Ishikawa (cell line): Measurements from ENCODE around the gene ADCY5.

Experiments
- CEBPB ChIP-seq: IDR thresholded peaks from 2 replicates; pipeline ENCODE4 v1.6.1; 2012
- CREB1 ChIP-seq: IDR thresholded peaks from 2 replicates; pipeline ENCODE4 v1.6.1; 2012; ENCODE audit warnings: low read depth
- EP300 ChIP-seq: IDR thresholded peaks from 2 replicates; pipeline ENCODE4 v1.6.1; 2012; ENCODE audit warnings: borderline replicate concordance
- FOXM1 ChIP-seq: IDR thresholded peaks from 2 replicates; pipeline ENCODE4 v1.6.1; 2012; ENCODE audit warnings: low read depth, borderline replicate concordance
- NFIC ChIP-seq: IDR thresholded peaks from 2 replicates; pipeline ENCODE4 v1.6.1; 2012
- RAD21 ChIP-seq: IDR thresholded peaks from 2 replicates; pipeline ENCODE4 v1.6.1; 2012; ENCODE audit warnings: low read depth
- TAF1 ChIP-seq: IDR thresholded peaks from 2 replicates; pipeline ENCODE4 v1.6.1; 2012; ENCODE audit warnings: low read depth, mild to moderate bottlenecking
- TCF12 ChIP-seq: IDR thresholded peaks from 2 replicates; pipeline ENCODE4 v1.6.1; 2012; ENCODE audit warnings: low read depth
- TEAD4 ChIP-seq: IDR thresholded peaks from 2 replicates; pipeline ENCODE4 v1.6.1; 2012
- YY1 ChIP-seq: IDR thresholded peaks from 2 replicates; pipeline ENCODE4 v1.6.1; 2012; ENCODE audit warnings: low read depth
- ZBTB7A ChIP-seq: IDR thresholded peaks from 2 replicates; pipeline ENCODE4 v1.6.1; 2012; ENCODE audit warnings: low read depth
- TF ChIP-seq, protein P1 (sequence below): IDR thresholded peaks from 2 replicates; pipeline ENCODE4 v1.6.1; 2012
- TF ChIP-seq, protein P2 (sequence below): IDR thresholded peaks from 2 replicates; pipeline ENCODE4 v1.6.1; 2012; ENCODE audit warnings: low read depth, mild to moderate bottlenecking
- TF ChIP-seq, protein P3 (sequence below): IDR thresholded peaks from 2 replicates; pipeline ENCODE4 v1.6.1; 2012

DNA sequence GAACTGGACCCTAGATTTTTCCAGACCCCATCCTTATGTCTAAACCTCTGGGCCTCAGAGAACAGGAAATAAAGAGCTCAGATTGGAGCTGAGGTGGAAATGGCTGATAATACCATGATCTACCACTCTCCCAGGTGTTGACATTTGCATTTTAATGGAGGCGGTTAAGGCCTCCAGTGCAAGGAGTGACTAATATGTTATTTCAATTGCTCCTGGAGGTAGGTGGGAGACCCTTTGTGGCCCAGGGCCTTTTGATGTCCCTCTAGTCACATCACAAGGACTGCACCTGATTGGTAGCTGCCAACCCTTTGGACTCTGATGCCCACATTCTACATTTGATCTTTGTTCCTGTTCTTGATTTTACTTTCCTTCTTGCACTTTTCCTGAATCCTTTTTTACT, 9.0 kb upstream of the ADCY5 start:
- TF ChIP-seq, protein P1, sequence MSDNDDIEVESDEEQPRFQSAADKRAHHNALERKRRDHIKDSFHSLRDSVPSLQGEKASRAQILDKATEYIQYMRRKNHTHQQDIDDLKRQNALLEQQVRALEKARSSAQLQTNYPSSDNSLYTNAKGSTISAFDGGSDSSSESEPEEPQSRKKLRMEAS: no peak
- TF ChIP-seq TAF1 (no peak), YY1 (no peak), CEBPB (no peak), EP300 (no peak), TCF12 (no peak), CREB1 (no peak), RAD21 (no peak), FOXM1 (no peak), ZBTB7A (no peak), TEAD4 (no peak), NFIC (no peak)
- TF ChIP-seq, protein P2, sequence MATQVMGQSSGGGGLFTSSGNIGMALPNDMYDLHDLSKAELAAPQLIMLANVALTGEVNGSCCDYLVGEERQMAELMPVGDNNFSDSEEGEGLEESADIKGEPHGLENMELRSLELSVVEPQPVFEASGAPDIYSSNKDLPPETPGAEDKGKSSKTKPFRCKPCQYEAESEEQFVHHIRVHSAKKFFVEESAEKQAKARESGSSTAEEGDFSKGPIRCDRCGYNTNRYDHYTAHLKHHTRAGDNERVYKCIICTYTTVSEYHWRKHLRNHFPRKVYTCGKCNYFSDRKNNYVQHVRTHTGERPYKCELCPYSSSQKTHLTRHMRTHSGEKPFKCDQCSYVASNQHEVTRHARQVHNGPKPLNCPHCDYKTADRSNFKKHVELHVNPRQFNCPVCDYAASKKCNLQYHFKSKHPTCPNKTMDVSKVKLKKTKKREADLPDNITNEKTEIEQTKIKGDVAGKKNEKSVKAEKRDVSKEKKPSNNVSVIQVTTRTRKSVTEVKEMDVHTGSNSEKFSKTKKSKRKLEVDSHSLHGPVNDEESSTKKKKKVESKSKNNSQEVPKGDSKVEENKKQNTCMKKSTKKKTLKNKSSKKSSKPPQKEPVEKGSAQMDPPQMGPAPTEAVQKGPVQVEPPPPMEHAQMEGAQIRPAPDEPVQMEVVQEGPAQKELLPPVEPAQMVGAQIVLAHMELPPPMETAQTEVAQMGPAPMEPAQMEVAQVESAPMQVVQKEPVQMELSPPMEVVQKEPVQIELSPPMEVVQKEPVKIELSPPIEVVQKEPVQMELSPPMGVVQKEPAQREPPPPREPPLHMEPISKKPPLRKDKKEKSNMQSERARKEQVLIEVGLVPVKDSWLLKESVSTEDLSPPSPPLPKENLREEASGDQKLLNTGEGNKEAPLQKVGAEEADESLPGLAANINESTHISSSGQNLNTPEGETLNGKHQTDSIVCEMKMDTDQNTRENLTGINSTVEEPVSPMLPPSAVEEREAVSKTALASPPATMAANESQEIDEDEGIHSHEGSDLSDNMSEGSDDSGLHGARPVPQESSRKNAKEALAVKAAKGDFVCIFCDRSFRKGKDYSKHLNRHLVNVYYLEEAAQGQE: no peak
- TF ChIP-seq, protein P3, sequence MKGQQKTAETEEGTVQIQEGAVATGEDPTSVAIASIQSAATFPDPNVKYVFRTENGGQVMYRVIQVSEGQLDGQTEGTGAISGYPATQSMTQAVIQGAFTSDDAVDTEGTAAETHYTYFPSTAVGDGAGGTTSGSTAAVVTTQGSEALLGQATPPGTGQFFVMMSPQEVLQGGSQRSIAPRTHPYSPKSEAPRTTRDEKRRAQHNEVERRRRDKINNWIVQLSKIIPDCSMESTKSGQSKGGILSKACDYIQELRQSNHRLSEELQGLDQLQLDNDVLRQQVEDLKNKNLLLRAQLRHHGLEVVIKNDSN: no peak
